HTERT RPE-1 (cell line): ENCODE data around the gene ACAA2.

Experiments
- in situ Hi-C: fragments of 300-500 bp; cut with MboI; formaldehyde crosslinking; loops from 4 replicates; pipeline ENCODE4 v1.14.3; 2020; ENCODE audit warnings: low sequenced_read_pairs

Gene ACAA2

GRCh38 chr18:49744376-49745008 is 68.8 kb downstream of the ACAA2 start:
- in situ Hi-C loops, result no loop called here

DNA sequence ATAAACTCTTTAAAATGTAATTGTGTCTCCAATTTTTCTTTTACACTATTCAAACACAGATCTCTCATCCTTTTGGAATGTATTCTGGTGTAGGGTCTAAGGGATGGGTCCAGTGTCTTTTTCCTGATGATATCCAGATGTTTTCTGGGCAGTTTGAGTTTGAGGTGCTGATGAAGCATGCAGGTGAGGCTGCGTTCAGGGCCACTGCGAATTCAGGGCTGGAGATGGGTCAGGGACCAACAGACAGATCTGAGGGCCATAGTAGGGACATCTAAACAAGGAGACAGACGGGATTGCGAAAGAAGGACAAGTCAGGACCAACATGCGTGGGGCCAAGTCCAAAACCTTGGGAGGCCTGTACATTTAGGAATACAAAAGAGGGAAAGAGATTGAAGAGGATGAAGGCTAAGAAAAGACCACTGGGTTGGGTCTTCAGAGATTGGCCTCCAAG is 70.2 kb downstream of the ACAA2 start:
- in situ Hi-C loops, result no loop called here

DNA sequence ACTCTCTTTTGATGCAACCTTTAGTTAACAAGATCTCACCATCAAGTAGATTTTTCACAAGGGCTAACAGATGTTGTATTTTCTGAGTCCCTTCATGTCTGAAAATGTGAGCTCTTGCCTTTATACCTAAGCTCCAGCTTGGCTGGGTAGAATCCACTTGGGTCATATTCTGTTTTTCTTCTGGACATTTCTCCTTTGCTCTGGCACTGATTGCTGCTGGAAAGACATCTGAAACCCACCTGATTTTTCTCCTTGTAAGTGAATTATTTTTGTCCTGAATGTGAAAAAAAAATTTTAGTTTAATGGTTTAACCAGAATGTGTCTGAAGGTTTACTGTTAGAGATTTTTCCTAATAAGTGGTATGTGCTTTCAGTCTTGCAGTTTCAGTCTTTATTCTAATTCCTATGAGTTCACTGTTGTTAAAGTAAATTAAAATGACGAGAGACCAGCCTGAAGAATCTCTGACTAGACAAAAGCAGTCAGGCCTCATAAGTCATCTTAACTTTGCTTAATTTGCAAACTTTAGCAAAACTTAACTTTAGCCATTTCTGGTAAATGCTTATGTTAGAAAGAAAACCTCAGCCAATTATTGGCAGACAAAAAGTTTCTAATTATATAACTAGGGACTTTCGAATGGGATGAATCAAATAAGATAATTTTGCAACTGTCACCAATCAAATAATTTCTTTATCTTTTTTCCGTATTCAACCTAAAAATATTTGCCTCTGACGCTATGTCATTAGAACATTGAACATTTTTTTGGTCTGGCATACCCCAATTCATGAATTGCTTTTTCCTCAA is 70.8 kb downstream of the ACAA2 start:
- in situ Hi-C loops, result no loop called here

DNA sequence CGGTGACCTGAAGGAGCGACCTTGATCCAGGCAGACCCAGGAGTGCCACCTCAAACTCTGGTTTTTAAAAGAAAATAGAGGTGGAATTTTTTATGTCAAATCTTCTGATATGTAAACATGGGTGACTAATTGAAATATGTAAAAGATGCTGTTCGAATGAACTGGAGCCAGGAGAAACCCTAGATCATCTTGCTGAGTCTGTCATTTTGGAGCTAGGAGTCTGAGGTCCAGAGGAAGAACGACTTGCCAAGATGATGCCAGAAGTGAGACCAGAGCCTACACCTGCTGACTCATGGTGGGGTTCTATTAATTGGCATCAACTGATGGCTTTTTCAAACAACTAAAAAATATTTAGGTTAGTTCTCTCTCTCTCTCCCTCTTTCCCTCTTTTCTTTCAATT is 74.1 kb downstream of the ACAA2 start:
- in situ Hi-C loops, result no loop called here

GRCh38 chr18:49738721-49739120 is 74.6 kb downstream of the ACAA2 start:
- in situ Hi-C loops, result no loop called here

GRCh38 chr18:49734836-49735235 is 78.5 kb downstream of the ACAA2 start:
- in situ Hi-C loops, result no loop called here

- in situ Hi-C loops, result no loop called here
Measured at GRCh38 chr18:49733896-49734585, 79.3 kb downstream of the ACAA2 start.

- in situ Hi-C loops, result no loop called here
Measured at GRCh38 chr18:49733321-49733720, 80.0 kb downstream of the ACAA2 start.
